ENCODE measurements around the gene ASTN2.

DNA sequence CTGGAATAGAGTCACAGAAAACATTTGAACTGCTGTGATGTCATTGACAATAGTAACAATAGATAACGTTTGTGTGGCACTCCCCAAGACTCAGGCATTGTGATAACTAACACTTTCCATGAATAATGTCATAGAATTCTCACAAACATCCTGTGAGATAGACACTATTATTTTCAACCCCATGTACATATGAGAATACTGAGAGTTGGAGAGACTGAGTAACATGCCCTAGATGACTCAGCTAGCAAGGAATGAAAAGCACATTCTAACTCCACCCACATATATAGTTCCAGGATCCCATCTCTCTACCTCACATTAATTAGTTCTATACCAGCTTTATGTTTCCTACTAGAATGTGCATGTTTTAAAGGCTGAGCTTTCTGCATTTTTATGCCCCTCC, 71.4 kb downstream of the ASTN2 start:
- no peak for TF ChIP-seq POLR2A (IDR thresholded peaks at IDR 0.05; ENCODE audit: low read length)
- TF ChIP-seq GATA1 (IDR thresholded peaks at IDR 0.05; ENCODE audit: low read depth, low read length), result no peak

Measured in erythroblast (primary cell).